ENCODE results near the gene PRRT1.

- TF ChIP-seq CTCF (IDR thresholded peaks at IDR 0.05) (no peak), POLR2AphosphoS5 (IDR thresholded peaks at IDR 0.05) (peak in 2 of 3 donors; percentile 2 to 69)
Measured at GRCh38 chr6:32177183-32177787, 25.5 kb upstream of the PRRT1 start.

Data from stomach (tissue), 4 donors.